HepG2 (cell line): ENCODE data around the gene SLC7A11. TPM values are rescaled to one million over a fixed set of nuclear protein-coding genes. Genes with fewer than 3 reads are reported as not detected.

ENCODE experiments used
- ATAC-seq: fragments of 200-7000 bp; cut with Tn5 transposase; 3 replicates; pipeline ENCODE4 v1.9.1; 2020; ENCODE audit warnings: mild to moderate bottlenecking, moderate library complexity
- BruUV-seq: library from RNA; stranded (reverse); fragments of 400-500 nt; replicated peaks from 2 replicates; lab custom pipeline; 2021; lab: Mats Ljungman, UMichigan
- CTCF ChIA-PET: fragments of 300-600 bp; formaldehyde crosslinking; extraction: SDS; loops from one replicate; lab custom pipeline; 2021; ENCODE audit warnings: low total read pairs, inconsistent platforms, low intra/inter-chr PET ratio; lab: Yijun Ruan, JAX
- POLR2A ChIA-PET: fragments of 350-600 bp; sonication (Branson Sonifier 250); formaldehyde crosslinking; loops from one replicate; lab custom pipeline; 2020; ENCODE audit warnings: antibody characterized with exemption, inconsistent platforms; lab: Yijun Ruan, JAX
- DNase-seq: peaks from one replicate; pipeline ENCODE4 v3.0.0-alpha.2; 2015; ENCODE audit warnings: low spot score
- FAIRE-seq: peaks from 3 replicates; lab custom pipeline; 2011; peaks lifted over from hg19 to GRCh38; lab: Jason Lieb, UNC
- H2AFZ ChIP-seq: one replicate; pipeline ENCODE4 v1.6.1; 2011; ENCODE audit warnings: low read length, inconsistent platforms
- H3K27ac ChIP-seq: fragments of 300-600 bp; 3 replicates; pipeline ENCODE4 v1.8.0; 2011; ENCODE audit warnings: mixed run types, mild to moderate bottlenecking, mixed read lengths, low read length, inconsistent platforms; ENCODE audit not compliant: insufficient read depth; ENCODE audit errors: extremely low read length
- H3K27me3 ChIP-seq, 2 experiments: fragments of 200-600 bp in 1 of 2; 2 replicates in 1 of 2; 3 replicates in 1 of 2; pipeline versions ENCODE4 v1.6.0 to v1.8.0; 2011; ENCODE audit warnings: low read length in 2 of 2, mild to moderate bottlenecking in 2 of 2, moderate library complexity in 2 of 2, inconsistent platforms in 1 of 2; ENCODE audit not compliant: insufficient read depth in 2 of 2, control insufficient read depth in 1 of 2
- H3K36me3 ChIP-seq, 2 experiments: fragments of 200-600 bp in 1 of 2; replicated peaks in 1 of 2; 2 replicates in 1 of 2; 3 replicates in 1 of 2; pipeline versions ENCODE4 v1.5.1 to v1.8.0; 2011; ENCODE audit warnings: low read length in 2 of 2, inconsistent platforms in 1 of 2; ENCODE audit not compliant: insufficient read depth in 2 of 2, control insufficient read depth in 1 of 2
- H3K4me1 ChIP-seq: 2 replicates; pipeline ENCODE4 v1.5.1; 2012; ENCODE audit warnings: low read length, inconsistent platforms; ENCODE audit not compliant: insufficient read depth
- H3K4me2 ChIP-seq: 2 replicates; pipeline ENCODE4 v1.6.0; 2011; ENCODE audit warnings: low read depth, low read length, inconsistent platforms
- H3K4me3 ChIP-seq, 3 experiments: fragments of 200-600 bp in 1 of 3; sonication (generic), shearing (Covaris generic) in 1 of 3; replicated peaks in 1 of 3; 2 replicates each; pipeline ENCODE4 v1.5.1; 2011 to 2016; ENCODE audit warnings: low read length in 3 of 3, inconsistent platforms in 2 of 3, low read depth in 2 of 3, mild to moderate bottlenecking in 2 of 3, control low read depth in 1 of 3, mixed read lengths in 1 of 3; ENCODE audit not compliant: insufficient read depth in 1 of 3
- H3K79me2 ChIP-seq: one replicate; pipeline ENCODE4 v1.6.1; 2011; ENCODE audit warnings: low read length, inconsistent platforms; ENCODE audit not compliant: insufficient read depth
- H3K9ac ChIP-seq: 2 replicates; pipeline ENCODE4 v1.6.0; 2011; ENCODE audit warnings: mild to moderate bottlenecking, low read depth, low read length, inconsistent platforms; ENCODE audit not compliant: insufficient read depth
- H3K9me3 ChIP-seq: 2 replicates; pipeline ENCODE4 v1.5.1; 2012; ENCODE audit warnings: mild to moderate bottlenecking, low read length
- H4K20me1 ChIP-seq: 2 replicates; pipeline ENCODE4 v1.6.0; 2011; ENCODE audit warnings: inconsistent platforms, mild to moderate bottlenecking, low read length, moderate library complexity; ENCODE audit not compliant: insufficient read depth
- NR3C1 ChIP-seq: sonication (generic); formaldehyde crosslinking; IDR thresholded peaks from 2 replicates; pipeline ENCODE4 v1.4.0; 2020; ENCODE audit warnings: missing genetic modification reagents
- RBM22 ChIP-seq: fragments of 200-400 bp; formaldehyde crosslinking; optimal IDR thresholded peaks from 2 replicates; pipeline ENCODE3; 2017; ENCODE audit warnings: mild to moderate bottlenecking, low read length, moderate library complexity
- SMAD3 ChIP-seq: sonication (generic); formaldehyde crosslinking; IDR thresholded peaks from 2 replicates; pipeline ENCODE4 v1.4.0; 2020; ENCODE audit warnings: missing genetic modification reagents
- SP1 ChIP-seq, 2 experiments: fragments of 450-650 bp in 1 of 2; sonication (generic) in 1 of 2; formaldehyde crosslinking in 1 of 2; IDR thresholded peaks; 2 replicates each; pipeline versions ENCODE4 v1.4.0 to v1.6.1; 2016 to 2020; ENCODE audit warnings: missing genetic modification reagents in 1 of 2
- ZNF383 ChIP-seq: sonication (generic); formaldehyde crosslinking; IDR thresholded peaks from 2 replicates; pipeline ENCODE4 v1.4.0; 2020; ENCODE audit warnings: missing genetic modification reagents, mild to moderate bottlenecking, borderline replicate concordance
- ZNF441 ChIP-seq: sonication (generic); formaldehyde crosslinking; IDR thresholded peaks from 2 replicates; pipeline ENCODE4 v1.7.0; 2021; ENCODE audit warnings: missing genetic modification reagents, borderline replicate concordance
- ZNF775 ChIP-seq: sonication (generic); formaldehyde crosslinking; IDR thresholded peaks from 2 replicates; pipeline ENCODE4 v1.4.0; 2020; ENCODE audit warnings: missing genetic modification reagents, mild to moderate bottlenecking, moderate library complexity, borderline replicate concordance
- WGBS: methylation state at CpG from one replicate; pipeline ENCODE4 v1.1.6; 2017; ENCODE audit warnings: low lambda C conversion rate; 5-methylcytosine and 5-hydroxymethylcytosine counted together
- in situ Hi-C: cut with HindIII; loops from 2 replicates; pipeline ENCODE4 v1.10.0; 2017; ENCODE audit warnings: low pct_unique_long_range_greater_than_20kb; ENCODE audit not compliant: extremely low pct_ligation_motif_present
- intact Hi-C: fragments of 100-400 bp; cut with micrococcal nuclease; formaldehyde crosslinking; loops from one replicate; pipeline ENCODE4 v1.10.0; 2022; ENCODE audit not compliant: unreplicated experiment
- polyA plus RNA-seq, 8 experiments: library from polyadenylated mRNA; depleted of rRNA in 3 of 8; stranded (reverse) in 7 of 8; unstranded in 1 of 8; fragments of >200 nt; fragmentation: Illumina TruSeq in 4 of 8; extraction: Trizol in 4 of 8; gene quantifications; 2 replicates each; pipeline versions ENCODE4 v1.2.1 to v1.2.3, GENCODE V29; 2011 to 2016; ENCODE audit warnings: low read depth in 4 of 8, missing spikeins in 1 of 8, mixed read lengths in 1 of 8; ENCODE audit not compliant: insufficient read depth in 1 of 8
- total RNA-seq, 5 experiments: library from RNA; depleted of rRNA; stranded (reverse); fragments of >200 nt; fragmentation: Illumina TruSeq; extraction: Trizol; gene quantifications; 2 replicates each; pipeline ENCODE4 v1.2.3, GENCODE V29; 2016; ENCODE audit warnings: low read depth in 1 of 5
- TF ChIP-seq, protein P1 (sequence below): sonication (generic); formaldehyde crosslinking; IDR thresholded peaks from 2 replicates; pipeline ENCODE4 v1.4.0; 2020; ENCODE audit warnings: missing genetic modification reagents
- TF ChIP-seq, protein P2 (sequence below): sonication (generic); formaldehyde crosslinking; IDR thresholded peaks from 2 replicates; pipeline ENCODE4 v1.8.1; 2023; ENCODE audit warnings: mild to moderate bottlenecking, inconsistent platforms, moderate library complexity, missing genetic modification reagents, borderline replicate concordance

Gene SLC7A11
- total and polyA plus RNA-seq, 2 of the 13 experiments (the other 11 are each of a cell fraction or from before 2014, with no cell fraction given) = 15.7 to 17.5 TPM

DNA sequence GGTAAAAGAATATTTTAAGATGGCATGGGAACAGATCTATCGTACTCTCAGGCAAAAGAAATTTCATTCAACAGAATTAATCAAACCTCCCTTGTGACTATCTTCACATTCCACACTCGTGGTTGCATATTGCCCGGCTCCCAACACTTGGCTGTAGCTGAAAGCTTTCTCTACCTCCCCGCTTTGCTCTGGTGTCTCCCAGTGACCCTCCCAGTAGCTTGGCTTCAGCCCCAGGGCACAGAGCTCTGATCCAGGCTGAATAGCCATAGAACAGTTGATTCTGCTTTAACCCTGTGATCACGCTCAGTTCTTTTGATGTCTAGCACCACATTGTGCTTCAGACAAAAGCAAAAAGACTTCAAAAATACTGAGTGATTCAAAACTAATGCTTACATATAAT lies 24.6 kb downstream of the SLC7A11 start:
- no peaks in the 10 kb centered on the region for H3K27me3 ChIP-seq
- H4K20me1 ChIP-seq = peaks cover 3% of the 10 kb centered on the region
- ATAC-seq (no peak), FAIRE-seq (no peak), DNase-seq (no peak)
- H3K36me3 ChIP-seq = peaks cover 10 to 78% of the 10 kb centered on the region in 2 experiments
- 98% methylated on average over 5 of the region's 5 CpGs for WGBS
- POLR2A ChIA-PET = no interaction called here
- H2AFZ ChIP-seq = no peak overlapping the region
- in situ Hi-C loops = no loop called here
- H3K27ac ChIP-seq = no peak overlapping the region
- H3K79me2 ChIP-seq = no peaks in the 10 kb centered on the region
- CTCF ChIA-PET = no interaction called here
- H3K9me3 ChIP-seq = no peaks in the 10 kb centered on the region
- no peak overlapping the region for H3K4me2 ChIP-seq
- no peaks in the 10 kb centered on the region for H3K4me1 ChIP-seq
- no peak overlapping the region for H3K9ac ChIP-seq
- TF ChIP-seq, protein P1, sequence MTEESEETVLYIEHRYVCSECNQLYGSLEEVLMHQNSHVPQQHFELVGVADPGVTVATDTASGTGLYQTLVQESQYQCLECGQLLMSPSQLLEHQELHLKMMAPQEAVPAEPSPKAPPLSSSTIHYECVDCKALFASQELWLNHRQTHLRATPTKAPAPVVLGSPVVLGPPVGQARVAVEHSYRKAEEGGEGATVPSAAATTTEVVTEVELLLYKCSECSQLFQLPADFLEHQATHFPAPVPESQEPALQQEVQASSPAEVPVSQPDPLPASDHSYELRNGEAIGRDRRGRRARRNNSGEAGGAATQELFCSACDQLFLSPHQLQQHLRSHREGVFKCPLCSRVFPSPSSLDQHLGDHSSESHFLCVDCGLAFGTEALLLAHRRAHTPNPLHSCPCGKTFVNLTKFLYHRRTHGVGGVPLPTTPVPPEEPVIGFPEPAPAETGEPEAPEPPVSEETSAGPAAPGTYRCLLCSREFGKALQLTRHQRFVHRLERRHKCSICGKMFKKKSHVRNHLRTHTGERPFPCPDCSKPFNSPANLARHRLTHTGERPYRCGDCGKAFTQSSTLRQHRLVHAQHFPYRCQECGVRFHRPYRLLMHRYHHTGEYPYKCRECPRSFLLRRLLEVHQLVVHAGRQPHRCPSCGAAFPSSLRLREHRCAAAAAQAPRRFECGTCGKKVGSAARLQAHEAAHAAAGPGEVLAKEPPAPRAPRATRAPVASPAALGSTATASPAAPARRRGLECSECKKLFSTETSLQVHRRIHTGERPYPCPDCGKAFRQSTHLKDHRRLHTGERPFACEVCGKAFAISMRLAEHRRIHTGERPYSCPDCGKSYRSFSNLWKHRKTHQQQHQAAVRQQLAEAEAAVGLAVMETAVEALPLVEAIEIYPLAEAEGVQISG (CRISPR knock-in tag) = no peak
- TF ChIP-seq NR3C1 (CRISPR knock-in tag) (no peak), RBM22 (peak; percentile 68), ZNF441 (CRISPR knock-in tag) (no peak), SMAD3 (CRISPR knock-in tag) (no peak), ZNF775 (CRISPR knock-in tag) (no peak), ZNF383 (CRISPR knock-in tag) (no peak), SP1 (IDR thresholded peaks at IDR 0.05) (no peak), SP1 (CRISPR knock-in tag; IDR thresholded peaks at IDR 0.05) (no peak)
- TF ChIP-seq, protein P2, sequence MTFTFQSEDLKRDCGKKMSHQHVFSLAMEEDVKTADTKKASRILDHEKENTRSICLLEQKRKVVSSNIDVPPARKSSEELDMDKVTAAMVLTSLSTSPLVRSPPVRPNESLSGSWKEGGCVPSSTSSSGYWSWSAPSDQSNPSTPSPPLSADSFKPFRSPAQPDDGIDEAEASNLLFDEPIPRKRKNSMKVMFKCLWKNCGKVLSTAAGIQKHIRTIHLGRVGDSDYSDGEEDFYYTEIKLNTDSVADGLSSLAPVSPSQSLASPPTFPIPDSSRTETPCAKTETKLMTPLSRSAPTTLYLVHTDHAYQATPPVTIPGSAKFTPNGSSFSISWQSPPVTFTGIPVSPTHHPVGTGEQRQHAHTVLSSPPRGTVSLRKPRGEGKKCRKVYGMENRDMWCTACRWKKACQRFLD (CRISPR knock-in tag) = no peak
- intact Hi-C loops = no loop called here
- H3K4me3 ChIP-seq = no peak overlapping the region
- BruUV-seq = no TSS peak
